Transverse colon (tissue), 4 donors: ENCODE results near the gene ZNF343. TPM values are rescaled to one million over a fixed set of nuclear protein-coding genes. Genes with fewer than 3 reads are reported as not detected.

Experiments
- DNase-seq: peaks from one replicate; pipeline ENCODE4 v3.0.0-alpha.2; 2019
- H3K27ac ChIP-seq, 4 donors: fragments of 200-600 bp; sonication (generic); 2 replicates each; pipeline ENCODE4 v1.5.1; 2016 to 2018; ENCODE audit warnings: inconsistent platforms in 4 of 4
- H3K27me3 ChIP-seq: fragments of 200-600 bp; sonication (generic); 2 replicates; pipeline ENCODE4 v1.5.1; 2017; ENCODE audit warnings: inconsistent platforms
- H3K36me3 ChIP-seq, 4 donors: fragments of 200-600 bp; sonication (generic); 2 replicates each; pipeline ENCODE4 v1.5.1; 2017 to 2019; ENCODE audit warnings: inconsistent platforms in 4 of 4
- H3K4me1 ChIP-seq, 4 donors: fragments of 200-600 bp; sonication (generic); 2 replicates each; pipeline ENCODE4 v1.5.1; 2017 to 2020; ENCODE audit warnings: inconsistent platforms in 4 of 4
- H3K4me3 ChIP-seq, 4 donors: fragments of 200-600 bp; sonication (generic); 1 replicate in 1 of 4; 2 replicates in 3 of 4; pipeline versions ENCODE4 v1.5.1 to v1.6.1; 2017 to 2019; ENCODE audit warnings: inconsistent platforms in 4 of 4
- H3K9me3 ChIP-seq, 2 donors: fragments of 200-600 bp; sonication (generic); 2 replicates each; pipeline ENCODE4 v1.5.1; 2017 to 2019; ENCODE audit warnings: inconsistent platforms in 2 of 2
- CTCF ChIP-seq, 5 experiments: fragments of 200-600 bp in 3 of 5; fragments of 450-650 bp in 2 of 5; sonication (generic) in 3 of 5; IDR thresholded peaks; 1 replicate in 2 of 5; 2 replicates in 3 of 5; pipeline ENCODE4 v1.5.1; 2016 to 2017; ENCODE audit warnings: antibody characterized with exemption in 5 of 5, inconsistent platforms in 3 of 5, mild to moderate bottlenecking in 2 of 5, moderate library complexity in 1 of 5
- EP300 ChIP-seq: sonication (generic); formaldehyde crosslinking; IDR thresholded peaks from one replicate; pipeline ENCODE4 v1.6.1; 2017; ENCODE audit warnings: antibody characterized with exemption, low read depth
- POLR2A ChIP-seq: fragments of 450-650 bp; IDR thresholded peaks from one replicate; pipeline ENCODE4 v1.6.1; 2016; ENCODE audit warnings: antibody characterized with exemption, mild to moderate bottlenecking, moderate library complexity
- POLR2AphosphoS5 ChIP-seq, 3 donors: sonication (generic); formaldehyde crosslinking; IDR thresholded peaks; one replicate each; pipeline ENCODE4 v1.6.1; 2016; ENCODE audit warnings: antibody characterized with exemption in 3 of 3
- WGBS, 2 donors: methylation state at CpG; one replicate each; pipeline ENCODE4 v1.1.5; 2018; ENCODE audit warnings: low coverage in 1 of 2; 5-methylcytosine and 5-hydroxymethylcytosine counted together
- in situ Hi-C, 4 donors: fragments of 200-750 bp; cut with MboI; loops; one replicate each; pipeline versions ENCODE4 v1.15.0 to v1.15.1; 2017; ENCODE audit warnings: low sequenced_read_pairs in 3 of 4, low pct_ligation_motif_present in 1 of 4, low pct_unique_long_range_greater_than_20kb in 1 of 4
- intact Hi-C: fragments of 100-400 bp; cut with DNase I; formaldehyde crosslinking; loops from one replicate; pipeline ENCODE4 v1.15.1; 2023; ENCODE audit warnings: low total_unique reads
- total RNA-seq, 4 donors: library from RNA; depleted of rRNA; stranded (reverse); fragments of >200 nt; gene quantifications; one replicate each; pipeline ENCODE4 v1.1.0, GENCODE V29; 2016

Gene ZNF343
- total RNA-seq, 4 donors from 2014 or later = 2.4 to 9.8 (median 6.1) TPM

GRCh38 chr20:2483504-2483903 lies 25.2 kb downstream of the ZNF343 start:
- no peaks in the 10 kb centered on the region for H3K27me3 ChIP-seq
- H3K36me3 ChIP-seq = peaks cover 0 to 23% (median 11%) of the 10 kb centered on the region in 4 donors

GRCh38 chr20:2480381-2480780 lies 28.3 kb downstream of the ZNF343 start:
- Histone ChIP-seq H3K4me3 (no peak overlapping the region), H3K9me3 (no peaks in the 10 kb centered on the region), H3K27ac (no peak overlapping the region), H3K36me3 (peaks cover 0 to 20% (median 4%) of the 10 kb centered on the region in 4 donors), H3K27me3 (no peaks in the 10 kb centered on the region), H3K4me1 (no peaks in the 10 kb centered on the region)
- TF ChIP-seq POLR2AphosphoS5 (IDR thresholded peaks at IDR 0.05) = no peak
- no peak for TF ChIP-seq POLR2A
- no peak for TF ChIP-seq CTCF (IDR thresholded peaks at IDR 0.05)
- no peak for TF ChIP-seq EP300
- no peak for DNase-seq
- 98 to 100% methylated on average over 1 to 2 of the region's 2 CpGs for WGBS, 2 donors
- in situ Hi-C loops (no loop called here), intact Hi-C loops (no loop called here)

More at GRCh38 chr20:2483504-2483903, 25.2 kb downstream of the ZNF343 start:
- no peak for DNase-seq
- Histone ChIP-seq H3K27ac (no peak overlapping the region), H3K4me1 (no peaks in the 10 kb centered on the region), H3K4me3 (no peak overlapping the region), H3K9me3 (no peaks in the 10 kb centered on the region)
- intact Hi-C loops (no loop called here), in situ Hi-C loops (no loop called here)
- TF ChIP-seq POLR2A (no peak), EP300 (no peak), POLR2AphosphoS5 (IDR thresholded peaks at IDR 0.05) (no peak), CTCF (IDR thresholded peaks at IDR 0.05) (no peak)
- WGBS, 2 donors = 95% methylated on average over 12 of the region's 12 CpGs; no CpG with 5 or more reads in 1 of the 2 donors

DNA sequence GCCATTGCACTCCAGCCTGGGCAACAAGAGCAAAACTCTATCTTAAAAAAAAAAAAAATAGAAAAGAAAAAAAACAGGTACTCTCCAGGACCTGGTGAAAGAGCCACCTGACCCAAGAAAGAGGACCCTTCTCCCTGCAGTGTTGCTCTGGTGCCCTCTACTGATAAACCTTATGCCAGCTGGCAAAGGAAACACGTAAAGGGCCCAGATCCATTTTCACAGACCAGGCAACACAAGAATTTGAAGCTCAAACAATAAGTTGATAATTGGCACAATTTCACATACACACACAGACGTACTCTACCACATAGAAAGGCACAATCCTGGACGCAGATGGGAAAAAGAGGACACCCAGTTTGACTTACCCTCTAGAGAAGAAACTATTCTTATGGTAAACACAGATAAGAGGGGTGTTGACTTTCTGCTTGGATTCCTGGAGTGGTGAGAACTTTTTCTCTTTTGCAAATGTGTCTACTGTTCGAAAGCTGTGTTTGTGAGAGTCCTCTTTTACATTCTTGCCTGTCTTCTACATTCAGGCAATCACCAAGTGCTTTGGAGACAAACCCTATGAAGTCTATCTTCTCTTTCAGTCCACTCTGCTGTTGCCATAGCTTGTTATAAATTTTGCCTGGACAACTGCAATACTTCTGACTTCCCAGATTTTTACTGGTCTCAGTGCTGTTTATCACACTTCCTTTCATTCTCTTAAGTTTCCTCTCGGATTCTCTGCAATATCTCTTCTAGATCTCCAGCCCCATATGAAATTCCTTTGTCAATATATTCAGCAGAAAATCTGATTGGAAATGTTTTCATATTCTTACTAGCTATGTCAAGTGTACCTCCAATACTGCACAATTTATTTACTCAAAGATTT lies 31.7 kb downstream of the ZNF343 start:
- Histone ChIP-seq H3K4me3 (no peak overlapping the region), H3K27me3 (no peaks in the 10 kb centered on the region), H3K27ac (no peak overlapping the region), H3K4me1 (no peaks in the 10 kb centered on the region), H3K36me3 (peaks cover 0 to under 1% (median 0%) of the 10 kb centered on the region in 4 donors), H3K9me3 (no peaks in the 10 kb centered on the region)
- intact Hi-C loops = no loop called here
- DNase-seq = no peak
- 82 to 93% methylated on average over 3 to 5 of the region's 5 CpGs for WGBS, 2 donors
- TF ChIP-seq POLR2AphosphoS5 (IDR thresholded peaks at IDR 0.05) (no peak), EP300 (no peak), POLR2A (no peak), CTCF (IDR thresholded peaks at IDR 0.05) (no peak)
- in situ Hi-C loops = no loop called here

GRCh38 chr20:2475850-2476741 lies 32.6 kb downstream of the ZNF343 start:
- no peaks in the 10 kb centered on the region for H3K36me3 ChIP-seq
- DNase-seq = no peak
- no peak overlapping the region for H3K4me3 ChIP-seq
- H3K9me3 ChIP-seq = no peaks in the 10 kb centered on the region
- intact Hi-C loops = no loop called here
- peaks cover 0 to 4% (median 2%) of the 10 kb centered on the region in 4 donors for H3K4me1 ChIP-seq
- in situ Hi-C loops = no loop called here
- WGBS, 2 donors = 75 to 98% methylated on average over 1 to 9 of the region's 9 CpGs
- H3K27ac ChIP-seq = no peak overlapping the region
- TF ChIP-seq EP300 = no peak
- no peak for TF ChIP-seq POLR2AphosphoS5 (IDR thresholded peaks at IDR 0.05)
- TF ChIP-seq CTCF (IDR thresholded peaks at IDR 0.05) = no peak
- no peak for TF ChIP-seq POLR2A
- no peaks in the 10 kb centered on the region for H3K27me3 ChIP-seq
